ENCODE results near the gene IGLL1.
"Not testable (repeated sequence)": the region's sequence is repeated elsewhere in the genome, so short reads cannot be mapped to it uniquely, and the experiment has no call there.

- not testable (repeated sequence) for TF ChIP-seq CTCF, MYC (IDR thresholded peaks at IDR 0.05; ENCODE audit: low read depth, low read length)
- TF ChIP-seq, protein P1, sequence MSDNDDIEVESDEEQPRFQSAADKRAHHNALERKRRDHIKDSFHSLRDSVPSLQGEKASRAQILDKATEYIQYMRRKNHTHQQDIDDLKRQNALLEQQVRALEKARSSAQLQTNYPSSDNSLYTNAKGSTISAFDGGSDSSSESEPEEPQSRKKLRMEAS (IDR thresholded peaks at IDR 0.05; ENCODE audit: low read depth, low read length), result not testable (repeated sequence)
These were observed 15.8 kb upstream of the IGLL1 start for GRCh38 chr22:23595904-23596303.
